Glomerular visceral epithelial cell (primary cell): ENCODE measurements around the gene MAGEF1.
"Not testable (repeated sequence)": the region's sequence is repeated elsewhere in the genome, so short reads cannot be mapped to it uniquely, and the experiment has no call there.

Experiments
- DNase-seq: peaks from one replicate; pipeline ENCODE4 v3.0.0-alpha.2; 2016; ENCODE audit errors: extremely low spot score

The MAGEF1 gene

GRCh38 chr3:184742676-184743135 lies 30.8 kb upstream of the MAGEF1 start:
- DNase-seq: no peak

- DNase-seq: no peak
These were observed 30.2 kb upstream of the MAGEF1 start for GRCh38 chr3:184741798-184742675.

GRCh38 chr3:184741259-184741556 lies 29.3 kb upstream of the MAGEF1 start:
- no peak for DNase-seq

GRCh38 chr3:184740509-184741258 lies 28.8 kb upstream of the MAGEF1 start:
- no peak for DNase-seq

- no peak for DNase-seq
These were observed 28.0 kb upstream of the MAGEF1 start for GRCh38 chr3:184739594-184740505.

GRCh38 chr3:184738982-184739381 lies 27.1 kb upstream of the MAGEF1 start:
- no peak for DNase-seq

GRCh38 chr3:184738506-184738890 lies 26.6 kb upstream of the MAGEF1 start:
- no peak for DNase-seq

- no peak for DNase-seq
These were observed 26.0 kb upstream of the MAGEF1 start for GRCh38 chr3:184737641-184738505.

GRCh38 chr3:184737063-184737462 lies 25.2 kb upstream of the MAGEF1 start:
- DNase-seq: no peak

GRCh38 chr3:184734903-184735701 lies 23.2 kb upstream of the MAGEF1 start:
- no peak for DNase-seq

GRCh38 chr3:184733971-184734608 lies 22.2 kb upstream of the MAGEF1 start:
- no peak for DNase-seq

GRCh38 chr3:184733181-184733580 lies 21.3 kb upstream of the MAGEF1 start:
- DNase-seq: no peak

- DNase-seq: no peak
These were observed 20.1 kb upstream of the MAGEF1 start for GRCh38 chr3:184731786-184732537.

GRCh38 chr3:184730924-184731323 lies 19.1 kb upstream of the MAGEF1 start:
- DNase-seq: no peak

GRCh38 chr3:184729154-184729553 lies 17.3 kb upstream of the MAGEF1 start:
- DNase-seq: not testable (repeated sequence)

- DNase-seq: no peak
These were observed 16.2 kb upstream of the MAGEF1 start for GRCh38 chr3:184728010-184728527.

GRCh38 chr3:184727357-184728009 lies 15.6 kb upstream of the MAGEF1 start:
- DNase-seq: peak; percentile 46

- no peak for DNase-seq
These were observed 14.6 kb upstream of the MAGEF1 start for GRCh38 chr3:184726497-184726896.
